ENCODE measurements around the gene PPP1R3D.

DNA sequence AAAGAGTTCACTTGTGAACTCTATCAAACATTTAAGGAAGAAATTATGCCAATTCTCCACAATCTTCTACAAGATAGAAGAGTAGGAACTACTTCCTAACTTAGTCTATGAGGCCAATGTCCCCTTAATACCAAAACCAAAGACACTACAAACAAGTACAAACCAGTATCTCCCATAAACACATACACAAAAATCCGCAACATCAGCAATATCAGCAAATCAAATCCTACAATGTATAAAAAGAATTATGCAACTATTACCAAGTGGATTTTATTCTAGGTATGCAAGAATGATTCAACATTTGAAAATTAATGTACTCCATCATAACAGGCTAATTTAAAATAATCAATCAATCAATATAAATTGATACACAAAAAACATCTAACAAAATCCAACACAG lies 52.1 kb downstream of the PPP1R3D start:
- TF ChIP-seq, protein P1, sequence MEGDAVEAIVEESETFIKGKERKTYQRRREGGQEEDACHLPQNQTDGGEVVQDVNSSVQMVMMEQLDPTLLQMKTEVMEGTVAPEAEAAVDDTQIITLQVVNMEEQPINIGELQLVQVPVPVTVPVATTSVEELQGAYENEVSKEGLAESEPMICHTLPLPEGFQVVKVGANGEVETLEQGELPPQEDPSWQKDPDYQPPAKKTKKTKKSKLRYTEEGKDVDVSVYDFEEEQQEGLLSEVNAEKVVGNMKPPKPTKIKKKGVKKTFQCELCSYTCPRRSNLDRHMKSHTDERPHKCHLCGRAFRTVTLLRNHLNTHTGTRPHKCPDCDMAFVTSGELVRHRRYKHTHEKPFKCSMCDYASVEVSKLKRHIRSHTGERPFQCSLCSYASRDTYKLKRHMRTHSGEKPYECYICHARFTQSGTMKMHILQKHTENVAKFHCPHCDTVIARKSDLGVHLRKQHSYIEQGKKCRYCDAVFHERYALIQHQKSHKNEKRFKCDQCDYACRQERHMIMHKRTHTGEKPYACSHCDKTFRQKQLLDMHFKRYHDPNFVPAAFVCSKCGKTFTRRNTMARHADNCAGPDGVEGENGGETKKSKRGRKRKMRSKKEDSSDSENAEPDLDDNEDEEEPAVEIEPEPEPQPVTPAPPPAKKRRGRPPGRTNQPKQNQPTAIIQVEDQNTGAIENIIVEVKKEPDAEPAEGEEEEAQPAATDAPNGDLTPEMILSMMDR (conservative IDR thresholded peaks at IDR 0.05; ENCODE audit: low read depth, low read length), result no peak
- no peak for TF ChIP-seq EZH2 (IDR thresholded peaks at IDR 0.05; ENCODE audit: borderline replicate concordance, low read depth, low read length, poor library complexity, severe bottlenecking)

All from A673 (cell line).